Motor neuron (in vitro differentiated cells): ENCODE results near the gene PRRT1. TPM values are rescaled to one million over a fixed set of nuclear protein-coding genes. Genes with fewer than 3 reads are reported as not detected.
"Not testable (repeated sequence)": the region's sequence is repeated elsewhere in the genome, so short reads cannot be mapped to it uniquely, and the experiment has no call there.

Experiments
- ATAC-seq, 8 experiments: fragments of 200-7000 bp; cut with Tn5 transposase; replicated peaks in 6 of 8; 2 replicates each; pipeline ENCODE4 v1.8.0; 2021; ENCODE audit warnings: mild to moderate bottlenecking in 8 of 8, moderate library complexity in 8 of 8
- H3K27ac ChIP-seq, 2 donors: fragments of 250-450 bp; sonication (Bioruptor Pico); 2 replicates each; pipeline ENCODE4 v1.9.0; 2021; ENCODE audit warnings: antibody characterized with exemption in 2 of 2, mild to moderate bottlenecking in 2 of 2, moderate library complexity in 1 of 2
- H3K4me1 ChIP-seq, 2 donors: fragments of 250-450 bp; sonication (Bioruptor Pico); replicated peaks in 1 of 2; 2 replicates each; pipeline ENCODE4 v1.6.1; 2021; ENCODE audit warnings: antibody characterized with exemption in 2 of 2, mild to moderate bottlenecking in 2 of 2, moderate library complexity in 1 of 2
- H3K4me3 ChIP-seq, 5 donors: fragments of 250-450 bp; sonication (Bioruptor Pico); 2 replicates each; pipeline ENCODE4 v1.9.0; 2021; ENCODE audit warnings: antibody characterized with exemption in 5 of 5, mild to moderate bottlenecking in 5 of 5, moderate library complexity in 4 of 5
- WGBS, 10 experiments: fragments of 450-650 bp; shearing (Covaris generic); methylation state at CpG; one replicate each; pipeline ENCODE4 v1.0.0; 2022; 5-methylcytosine and 5-hydroxymethylcytosine counted together
- in situ Hi-C, 9 experiments: fragments of 400-800 bp; cut with MboI; loops; one replicate each; pipeline ENCODE4 v1.15.0; 2021; ENCODE audit warnings: low sequenced_read_pairs in 9 of 9, low pct_unique_long_range_greater_than_20kb in 2 of 9; ENCODE audit not compliant: unreplicated experiment in 9 of 9
- total RNA-seq, 8 experiments: library from RNA; unstranded; fragments of 300-600 nt; gene quantifications; 2 replicates each; pipeline versions ENCODE4 v1.2.3 to v1.2.4, GENCODE V29; 2022

PRRT1 gene
- total RNA-seq, 8 experiments from 2014 or later = 0.50 to 2.9 (median 1.1) TPM

GRCh38 chr6:32151181-32151862, 417 bp downstream of the PRRT1 start:
- no peak overlapping the region for H3K27ac ChIP-seq
- H3K4me1 ChIP-seq = peaks cover 31 to 36% of the 10 kb centered on the region in 2 donors
- WGBS, 10 experiments = 64 to 86% (median 76%) methylated on average over 1 to 4 of the region's 8 CpGs; no CpG with 5 or more reads in 4 of the 10 experiments
- ATAC-seq = no peak
- in situ Hi-C loops = no loop called here
- H3K4me3 ChIP-seq = peak overlapping the region; percentile 13 to 85 (median 55)

GRCh38 chr6:32149932-32150870, 1.5 kb downstream of the PRRT1 start:
- ATAC-seq = no peak
- no peak overlapping the region for H3K4me3 ChIP-seq
- in situ Hi-C loops = no loop called here
- H3K27ac ChIP-seq = no peak overlapping the region
- WGBS, 10 experiments = 60 to 100% (median 90%) methylated on average over 1 to 4 of the region's 55 CpGs; no CpG with 5 or more reads in 6 of the 10 experiments
- peaks cover 30 to 37% of the 10 kb centered on the region in 2 donors for H3K4me1 ChIP-seq

GRCh38 chr6:32149092-32149755, 2.5 kb downstream of the PRRT1 start:
- no peak for ATAC-seq
- Histone ChIP-seq H3K27ac (no peak overlapping the region), H3K4me1 (peaks cover 27 to 34% of the 10 kb centered on the region in 2 donors), H3K4me3 (no peak overlapping the region)
- WGBS, 10 experiments = 40 to 98% (median 80%) methylated on average over 1 to 8 of the region's 47 CpGs; no CpG with 5 or more reads in 5 of the 10 experiments
- in situ Hi-C loops = no loop called here

- 27 to 88% (median 74%) methylated on average over 3 to 11 of the region's 39 CpGs; no CpG with 5 or more reads in 4 of the 10 experiments for WGBS, 10 experiments
- ATAC-seq = peak in 2 of 8 experiments; percentile 8 to 21
- in situ Hi-C loops = no loop called here
- H3K4me1 ChIP-seq = peaks cover 27 to 34% of the 10 kb centered on the region in 2 donors
- H3K4me3 ChIP-seq = peak overlapping the region in 1 of 5 donors; percentile 29
- no peak overlapping the region for H3K27ac ChIP-seq
These were observed 3.2 kb downstream of the PRRT1 start for GRCh38 chr6:32148289-32149091.

- in situ Hi-C loops = no loop called here
- ATAC-seq = no peak
- Histone ChIP-seq H3K4me3 (no peak overlapping the region), H3K4me1 (peaks cover 21 to 27% of the 10 kb centered on the region in 2 donors), H3K27ac (no peak overlapping the region)
- 100% methylated on average over 1 to 3 of the region's 4 CpGs; no CpG with 5 or more reads in 7 of the 10 experiments for WGBS, 10 experiments
These were observed 4.2 kb downstream of the PRRT1 start for GRCh38 chr6:32147401-32148132.

- Histone ChIP-seq H3K4me3 (peak overlapping the region in 2 of 5 donors; percentile 9 to 17), H3K27ac (no peak overlapping the region), H3K4me1 (peaks cover 14 to 18% of the 10 kb centered on the region in 2 donors)
- ATAC-seq = peak in 2 of 8 experiments; percentile 3 to 9
- WGBS, 10 experiments = 20 to 89% (median 41%) methylated on average over 1 to 4 of the region's 4 CpGs
- in situ Hi-C loops = no loop called here
These were observed 5.1 kb downstream of the PRRT1 start for GRCh38 chr6:32146687-32147086.

GRCh38 chr6:32146287-32146686, 5.5 kb downstream of the PRRT1 start:
- Histone ChIP-seq H3K4me3 (peak overlapping the region in 1 of 5 donors; percentile 17), H3K27ac (no peak overlapping the region), H3K4me1 (peaks cover 13 to 14% of the 10 kb centered on the region in 2 donors)
- in situ Hi-C loops = no loop called here
- 83 to 100% (median 100%) methylated on average over 1 of the region's 1 CpG; no CpG with 5 or more reads in 1 of the 10 experiments for WGBS, 10 experiments
- ATAC-seq = peak in 4 of 8 experiments; percentile 13 to 64 (median 40)

- WGBS, 10 experiments = 20 to 95% (median 92%) methylated on average over 4 to 7 of the region's 7 CpGs; no CpG with 5 or more reads in 4 of the 10 experiments
- H3K4me3 ChIP-seq, in situ Hi-C loops, H3K27ac ChIP-seq: not testable (repeated sequence)
- ATAC-seq = peak in 1 of 8 experiments; percentile 90
- peaks cover 11% of the 10 kb centered on the region in 2 donors for H3K4me1 ChIP-seq
These were observed 7.5 kb downstream of the PRRT1 start for GRCh38 chr6:32144238-32144637.

GRCh38 chr6:32140420-32141046, 11.2 kb downstream of the PRRT1 start:
- in situ Hi-C loops = no loop called here
- ATAC-seq = no peak
- no peak overlapping the region for H3K4me3 ChIP-seq
- H3K27ac ChIP-seq = no peak overlapping the region
- no peaks in the 10 kb centered on the region for H3K4me1 ChIP-seq
- 40 to 88% (median 81%) methylated on average over 2 to 5 of the region's 5 CpGs; no CpG with 5 or more reads in 4 of the 10 experiments for WGBS, 10 experiments

- no peak for ATAC-seq
These were observed 12.1 kb downstream of the PRRT1 start for GRCh38 chr6:32139590-32139989.

GRCh38 chr6:32137454-32137853, 14.3 kb downstream of the PRRT1 start:
- Histone ChIP-seq H3K27ac (no peak overlapping the region), H3K4me3 (no peak overlapping the region), H3K4me1 (no peaks in the 10 kb centered on the region)
- no peak for ATAC-seq
- in situ Hi-C loops = no loop called here

More at GRCh38 chr6:32139590-32139989, 12.1 kb downstream of the PRRT1 start:
- H3K4me1 ChIP-seq = no peaks in the 10 kb centered on the region
- in situ Hi-C loops = no loop called here
- H3K4me3 ChIP-seq = no peak overlapping the region
- WGBS, 10 experiments = 17 to 91% (median 79%) methylated on average over 1 to 4 of the region's 5 CpGs; no CpG with 5 or more reads in 4 of the 10 experiments
- no peak overlapping the region for H3K27ac ChIP-seq
